ENCODE data around the gene DNAH14. TPM values are rescaled to one million over a fixed set of nuclear protein-coding genes. Genes with fewer than 3 reads are reported as not detected.

Gene DNAH14
- total and polyA plus RNA-seq, 2 donors (not counting 1 experiment from before 2014, with no cell fraction given) = not detected

- CTCF ChIA-PET = no interaction called here
- Histone ChIP-seq H3K27ac (ENCODE audit: low read length in 2 of 2) (no peak overlapping the region), H3K9me3 (ENCODE audit: control extremely low read depth in 1 of 3, control insufficient read depth in 2 of 3, insufficient read depth in 1 of 3, low read length in 2 of 3) (peaks cover 0 to 6% (median 0%) of the 10 kb centered on the region in 3 donors), H3K79me2 (ENCODE audit: control insufficient read depth, insufficient read depth, low read length) (no peaks in the 10 kb centered on the region), H3K4me1 (ENCODE audit: control insufficient read depth in 2 of 2, insufficient read depth in 2 of 2, low read length in 2 of 2) (peaks cover 13 to 15% of the 10 kb centered on the region in 2 donors), H3K36me3 (replicated peaks in 1 of 2; ENCODE audit: control extremely low read depth in 1 of 2, control insufficient read depth in 1 of 2, extremely low read depth in 1 of 2, insufficient read depth in 2 of 2, low read length in 1 of 2) (no peaks in the 10 kb centered on the region), H3K4me2 (replicated peaks; ENCODE audit: low read depth, low read length, poor library complexity, severe bottlenecking) (no peak overlapping the region), H3K4me3 (ENCODE audit: control extremely low read depth in 1 of 5, extremely low read depth in 1 of 5, insufficient read depth in 1 of 5, low read depth in 2 of 5, low read length in 4 of 5) (no peak overlapping the region), H2AFZ (ENCODE audit: insufficient read depth, low read depth, low read length, poor library complexity, severe bottlenecking) (no peak overlapping the region), H4K20me1 (ENCODE audit: control insufficient read depth, insufficient read depth, low read length, poor library complexity, severe bottlenecking) (no peaks in the 10 kb centered on the region), H3K9ac (ENCODE audit: low read length) (no peak overlapping the region), H3K27me3 (replicated peaks in 1 of 4; ENCODE audit: control extremely low read depth in 1 of 4, control insufficient read depth in 3 of 4, insufficient read depth in 4 of 4, low read length in 3 of 4) (peaks cover 0 to 6% (median 0%) of the 10 kb centered on the region in 4 experiments)
- no peak for TF ChIP-seq EZH2 (IDR thresholded peaks at IDR 0.05; ENCODE audit: borderline replicate concordance, insufficient read depth, low read depth, low read length, poor library complexity, severe bottlenecking)
- TF ChIP-seq, protein P1, sequence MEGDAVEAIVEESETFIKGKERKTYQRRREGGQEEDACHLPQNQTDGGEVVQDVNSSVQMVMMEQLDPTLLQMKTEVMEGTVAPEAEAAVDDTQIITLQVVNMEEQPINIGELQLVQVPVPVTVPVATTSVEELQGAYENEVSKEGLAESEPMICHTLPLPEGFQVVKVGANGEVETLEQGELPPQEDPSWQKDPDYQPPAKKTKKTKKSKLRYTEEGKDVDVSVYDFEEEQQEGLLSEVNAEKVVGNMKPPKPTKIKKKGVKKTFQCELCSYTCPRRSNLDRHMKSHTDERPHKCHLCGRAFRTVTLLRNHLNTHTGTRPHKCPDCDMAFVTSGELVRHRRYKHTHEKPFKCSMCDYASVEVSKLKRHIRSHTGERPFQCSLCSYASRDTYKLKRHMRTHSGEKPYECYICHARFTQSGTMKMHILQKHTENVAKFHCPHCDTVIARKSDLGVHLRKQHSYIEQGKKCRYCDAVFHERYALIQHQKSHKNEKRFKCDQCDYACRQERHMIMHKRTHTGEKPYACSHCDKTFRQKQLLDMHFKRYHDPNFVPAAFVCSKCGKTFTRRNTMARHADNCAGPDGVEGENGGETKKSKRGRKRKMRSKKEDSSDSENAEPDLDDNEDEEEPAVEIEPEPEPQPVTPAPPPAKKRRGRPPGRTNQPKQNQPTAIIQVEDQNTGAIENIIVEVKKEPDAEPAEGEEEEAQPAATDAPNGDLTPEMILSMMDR (IDR thresholded peaks at IDR 0.05) = no peak
- DNase-seq (no peak), ATAC-seq (ENCODE audit: low read depth) (no peak)
- H3K4me3 Mint-ChIP-seq = no peak overlapping the region
- H3K27ac Mint-ChIP-seq = no peak overlapping the region
- 100% methylated on average over 1 of the region's 4 CpGs for WGBS (ENCODE audit: insufficient coverage)
- H3K4me1 Mint-ChIP-seq = peaks cover 12% of the 10 kb centered on the region
- intact Hi-C loops (cut with micrococcal nuclease) = no loop called here
- POLR2A ChIA-PET = no interaction called here
- H3K27me3 Mint-ChIP-seq = peaks cover 3% of the 10 kb centered on the region
- no peaks in the 10 kb centered on the region for H3K9me3 Mint-ChIP-seq (ENCODE audit: insufficient read depth)
Observed at GRCh38 chr1:225254676-225255075, 325.2 kb downstream of the DNAH14 start.

DNA sequence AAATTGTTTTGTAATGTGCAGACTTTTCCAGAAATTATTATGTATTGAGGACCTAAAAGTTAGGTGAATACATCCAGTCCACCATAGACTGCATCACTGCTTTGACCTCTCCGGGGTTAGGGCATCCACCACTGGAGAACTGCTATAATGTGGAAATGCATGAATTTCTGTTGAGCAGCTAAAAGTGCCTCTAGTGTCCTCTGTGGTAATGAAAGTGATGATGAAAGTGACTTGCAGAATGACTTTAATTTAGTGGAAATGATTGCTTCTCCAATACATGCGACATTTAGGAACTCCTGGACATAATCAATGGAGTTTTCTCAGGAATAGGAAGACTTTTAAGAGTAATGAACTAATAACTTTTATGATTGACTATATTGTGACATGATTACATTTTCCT, 327.6 kb downstream of the DNAH14 start:
- H3K4me1 ChIP-seq (ENCODE audit: control insufficient read depth in 2 of 2, insufficient read depth in 2 of 2, low read length in 2 of 2) = no peaks in the 10 kb centered on the region
- no peak overlapping the region for H3K4me3 Mint-ChIP-seq
- peaks cover 0 to 6% (median 0%) of the 10 kb centered on the region in 4 experiments for H3K27me3 ChIP-seq (replicated peaks in 1 of 4; ENCODE audit: control extremely low read depth in 1 of 4, control insufficient read depth in 3 of 4, insufficient read depth in 4 of 4, low read length in 3 of 4)
- TF ChIP-seq EZH2 (IDR thresholded peaks at IDR 0.05; ENCODE audit: borderline replicate concordance, insufficient read depth, low read depth, low read length, poor library complexity, severe bottlenecking) = no peak
- TF ChIP-seq, protein P1 (IDR thresholded peaks at IDR 0.05) = no peak
- no peak overlapping the region for H3K4me3 ChIP-seq (ENCODE audit: control extremely low read depth in 1 of 5, extremely low read depth in 1 of 5, insufficient read depth in 1 of 5, low read depth in 2 of 5, low read length in 4 of 5)
- H3K36me3 ChIP-seq (replicated peaks in 1 of 2; ENCODE audit: control extremely low read depth in 1 of 2, control insufficient read depth in 1 of 2, extremely low read depth in 1 of 2, insufficient read depth in 2 of 2, low read length in 1 of 2) = no peaks in the 10 kb centered on the region
- POLR2A ChIA-PET = no interaction called here
- H3K27ac ChIP-seq (ENCODE audit: low read length in 2 of 2) = no peak overlapping the region
- no peak overlapping the region for H3K27ac Mint-ChIP-seq
- no peaks in the 10 kb centered on the region for H3K4me1 Mint-ChIP-seq
- ATAC-seq (ENCODE audit: low read depth) (no peak), DNase-seq (no peak)
- no peaks in the 10 kb centered on the region for H3K9me3 Mint-ChIP-seq (ENCODE audit: insufficient read depth)
- CTCF ChIA-PET = no interaction called here
- H3K79me2 ChIP-seq (ENCODE audit: control insufficient read depth, insufficient read depth, low read length) = no peaks in the 10 kb centered on the region
- intact Hi-C loops (cut with micrococcal nuclease) = no loop called here
- no peak overlapping the region for H3K4me2 ChIP-seq (replicated peaks; ENCODE audit: low read depth, low read length, poor library complexity, severe bottlenecking)
- peaks cover 0 to 6% (median 3%) of the 10 kb centered on the region in 3 donors for H3K9me3 ChIP-seq (ENCODE audit: control extremely low read depth in 1 of 3, control insufficient read depth in 2 of 3, insufficient read depth in 1 of 3, low read length in 2 of 3)
- WGBS (ENCODE audit: insufficient coverage) = 40% methylated on average over 1 of the region's 2 CpGs
- H3K9ac ChIP-seq (ENCODE audit: low read length) = no peak overlapping the region
- H4K20me1 ChIP-seq (ENCODE audit: control insufficient read depth, insufficient read depth, low read length, poor library complexity, severe bottlenecking) = no peaks in the 10 kb centered on the region
- H3K27me3 Mint-ChIP-seq = peaks cover 3% of the 10 kb centered on the region
- H2AFZ ChIP-seq (ENCODE audit: insufficient read depth, low read depth, low read length, poor library complexity, severe bottlenecking) = no peak overlapping the region

All from B cell (primary cell).